H9 (cell line): ENCODE results near the gene POLN. TPM values are rescaled to one million over a fixed set of nuclear protein-coding genes. Genes with fewer than 3 reads are reported as not detected.

Experiments
- DNase-seq: peaks from one replicate; pipeline ENCODE4 v3.0.0-alpha.2; 2017
- H2AFZ ChIP-seq: one replicate; pipeline ENCODE4 v1.6.1; 2013; ENCODE audit warnings: mild to moderate bottlenecking, low read length, control low read depth, moderate library complexity
- H2AK5ac ChIP-seq: 2 replicates; pipeline ENCODE4 v1.6.1; 2013; ENCODE audit warnings: low read length, control low read depth, mixed read lengths; ENCODE audit not compliant: insufficient read length
- H2BK120ac ChIP-seq: one replicate; pipeline ENCODE4 v1.6.1; 2013; ENCODE audit warnings: low read depth, mild to moderate bottlenecking, low read length, control low read depth, inconsistent platforms; ENCODE audit not compliant: poor library complexity, severe bottlenecking
- H2BK12ac ChIP-seq: 2 replicates; pipeline ENCODE4 v1.6.1; 2013; ENCODE audit warnings: low read length, control low read depth, mixed read lengths, low read depth; ENCODE audit not compliant: insufficient read length
- H2BK15ac ChIP-seq: 2 replicates; pipeline ENCODE4 v1.6.1; 2013; ENCODE audit warnings: low read depth, low read length, control low read depth
- H2BK20ac ChIP-seq: one replicate; pipeline ENCODE4 v1.6.1; 2013; ENCODE audit warnings: low read depth, mild to moderate bottlenecking, low read length, control low read depth, inconsistent platforms; ENCODE audit not compliant: poor library complexity, severe bottlenecking
- H2BK5ac ChIP-seq: 2 replicates; pipeline ENCODE4 v1.6.1; 2013; ENCODE audit warnings: low read length, control low read depth, mixed read lengths; ENCODE audit not compliant: insufficient read length
- H3K14ac ChIP-seq: 2 replicates; pipeline ENCODE4 v1.6.1; 2013; ENCODE audit warnings: low read length, control low read depth; ENCODE audit not compliant: insufficient read depth
- H3K18ac ChIP-seq: 2 replicates; pipeline ENCODE4 v1.6.1; 2013; ENCODE audit warnings: low read depth, mild to moderate bottlenecking, mixed read lengths, low read length, control low read depth; ENCODE audit not compliant: insufficient read length
- H3K23ac ChIP-seq: 2 replicates; pipeline ENCODE4 v1.6.1; 2013; ENCODE audit warnings: low read length, control low read depth, mixed read lengths, low read depth; ENCODE audit not compliant: insufficient read length
- H3K23me2 ChIP-seq: 2 replicates; pipeline ENCODE4 v1.6.1; 2013; ENCODE audit warnings: low read depth, mild to moderate bottlenecking, mixed read lengths, low read length, control low read depth; ENCODE audit not compliant: insufficient read length, poor library complexity, severe bottlenecking
- H3K27ac ChIP-seq: 2 replicates; pipeline ENCODE4 v1.5.1; 2013; ENCODE audit warnings: low read length, control low read depth, mixed read lengths, low read depth; ENCODE audit not compliant: insufficient read length
- H3K27me3 ChIP-seq: 2 replicates; pipeline ENCODE4 v1.6.1; 2013; ENCODE audit warnings: low read length, control low read depth, inconsistent platforms; ENCODE audit not compliant: insufficient read depth
- H3K4ac ChIP-seq: 2 replicates; pipeline ENCODE4 v1.6.1; 2013; ENCODE audit warnings: low read depth, mild to moderate bottlenecking, control low read depth, inconsistent platforms, low read length, moderate library complexity
- H3K4me1 ChIP-seq: 2 replicates; pipeline ENCODE4 v1.6.1; 2013; ENCODE audit warnings: low read length, control low read depth, inconsistent platforms; ENCODE audit not compliant: insufficient read depth
- H3K4me2 ChIP-seq: 2 replicates; pipeline ENCODE4 v1.6.1; 2013; ENCODE audit warnings: low read length, control low read depth, mixed read lengths; ENCODE audit not compliant: insufficient read length, insufficient read depth
- H3K56ac ChIP-seq: 2 replicates; pipeline ENCODE4 v1.6.1; 2013; ENCODE audit warnings: low read depth, mild to moderate bottlenecking, mixed read lengths, low read length, control low read depth; ENCODE audit not compliant: insufficient read length
- H3K79me1 ChIP-seq: 2 replicates; pipeline ENCODE4 v1.6.1; 2013; ENCODE audit warnings: low read depth, mild to moderate bottlenecking, moderate library complexity, low read length, control low read depth, inconsistent platforms; ENCODE audit not compliant: insufficient read depth, poor library complexity, severe bottlenecking
- H3K79me2 ChIP-seq: 2 replicates; pipeline ENCODE4 v1.6.1; 2013; ENCODE audit warnings: low read length, control low read depth, inconsistent platforms; ENCODE audit not compliant: insufficient read depth
- H3K9ac ChIP-seq: 2 replicates; pipeline ENCODE4 v1.6.1; 2013; ENCODE audit warnings: low read length, control low read depth, mixed read lengths; ENCODE audit not compliant: insufficient read length; ENCODE audit errors: extremely low read depth
- H3K9me3 ChIP-seq: one replicate; pipeline ENCODE4 v1.6.1; 2013; ENCODE audit warnings: low read depth, low read length, inconsistent platforms; ENCODE audit not compliant: control insufficient read depth
- H3T11ph ChIP-seq: one replicate; pipeline ENCODE4 v1.6.1; 2013; ENCODE audit warnings: mild to moderate bottlenecking, low read length, control low read depth, inconsistent platforms
- H4K20me1 ChIP-seq: one replicate; pipeline ENCODE4 v1.6.1; 2013; ENCODE audit not compliant: control insufficient read depth, insufficient read length, insufficient read depth
- H4K5ac ChIP-seq: 2 replicates; pipeline ENCODE4 v1.6.1; 2013; ENCODE audit warnings: low read depth, mild to moderate bottlenecking, mixed read lengths, low read length, control low read depth; ENCODE audit not compliant: insufficient read length
- H4K8ac ChIP-seq: replicated peaks from 2 replicates; pipeline ENCODE4 v1.6.1; 2013; ENCODE audit warnings: low read length, control low read depth, mixed read lengths, low read depth; ENCODE audit not compliant: insufficient read length
- H4K91ac ChIP-seq: 2 replicates; pipeline ENCODE4 v1.6.1; 2013; ENCODE audit warnings: low read depth, mild to moderate bottlenecking, moderate library complexity, mixed read lengths, low read length, control low read depth; ENCODE audit not compliant: insufficient read length
- H3K27ac Mint-ChIP-seq, 3 experiments: 2 replicates in 2 of 3; 3 replicates in 1 of 3; pipeline ENCODE4 v1.8.0; 2020 to 2021; ENCODE audit warnings: mixed read lengths in 3 of 3, mild to moderate bottlenecking in 1 of 3, moderate library complexity in 1 of 3
- H3K27me3 Mint-ChIP-seq: 2 replicates; pipeline ENCODE4 v1.8.0; 2021; ENCODE audit warnings: low read depth, mild to moderate bottlenecking, moderate library complexity, mixed read lengths
- H3K36me3 Mint-ChIP-seq, 3 experiments: 2 replicates in 2 of 3; 3 replicates in 1 of 3; pipeline ENCODE4 v1.8.0; 2020 to 2021; ENCODE audit warnings: low read depth in 3 of 3, mixed read lengths in 3 of 3; ENCODE audit not compliant: insufficient read depth in 1 of 3
- H3K4me1 Mint-ChIP-seq, 2 experiments: 2 replicates each; pipeline ENCODE4 v1.8.0; 2020; ENCODE audit warnings: mixed read lengths in 2 of 2
- H3K4me3 Mint-ChIP-seq, 2 experiments: 2 replicates in 1 of 2; 3 replicates in 1 of 2; pipeline ENCODE4 v1.8.0; 2020 to 2021; ENCODE audit warnings: mild to moderate bottlenecking in 2 of 2, mixed read lengths in 2 of 2, moderate library complexity in 1 of 2
- H3K9me3 Mint-ChIP-seq, 2 experiments: 2 replicates in 1 of 2; 3 replicates in 1 of 2; pipeline ENCODE4 v1.8.0; 2020; ENCODE audit warnings: mild to moderate bottlenecking in 2 of 2, mixed read lengths in 2 of 2, moderate library complexity in 1 of 2
- WGBS: extraction: QIAGEN DNeasy Blood & Tissue Kit; methylation state at CpG from one replicate; pipeline ENCODE4 v1.1.7; 2013; ENCODE audit warnings: missing lambda C conversion rate, low lambda C conversion rate, mixed read lengths; ENCODE audit not compliant: insufficient read length; ENCODE audit errors: extremely low coverage; 5-methylcytosine and 5-hydroxymethylcytosine counted together
- total RNA-seq: library from RNA; stranded (reverse); gene quantifications from 2 replicates; pipeline ENCODE4 v1.2.1, GENCODE V29; 2021
- TF ChIP-seq, protein P1 (sequence below): fragments of 200-600 bp; sonication (generic); conservative IDR thresholded peaks from 3 replicates; pipeline ENCODE4 v1.8.0; 2021; ENCODE audit warnings: antibody characterized with exemption, mild to moderate bottlenecking

POLN gene
- total RNA-seq, 1 experiment from 2014 or later: 0.74 TPM

- Histone ChIP-seq H3K56ac (no peak overlapping the region), H2BK15ac (no peak overlapping the region), H2BK120ac (no peak overlapping the region), H3K4me2 (no peak overlapping the region), H4K91ac (no peak overlapping the region), H3K23me2 (no peaks in the 10 kb centered on the region), H2BK20ac (no peak overlapping the region), H2AK5ac (no peak overlapping the region), H3K14ac (no peak overlapping the region), H3K4ac (no peak overlapping the region), H4K5ac (no peak overlapping the region), H2BK12ac (no peak overlapping the region), H3K27ac (no peak overlapping the region), H3K9ac (no peak overlapping the region), H4K8ac (no peak overlapping the region), H2AFZ (no peak overlapping the region), H3K23ac (no peak overlapping the region), H3T11ph (no peak overlapping the region), H4K20me1 (no peaks in the 10 kb centered on the region), H3K18ac (no peak overlapping the region), H2BK5ac (no peak overlapping the region), H3K79me2 (no peaks in the 10 kb centered on the region), H3K4me1 (no peaks in the 10 kb centered on the region), H3K27me3 (no peaks in the 10 kb centered on the region), H3K79me1 (no peaks in the 10 kb centered on the region), H3K9me3 (no peaks in the 10 kb centered on the region)
- TF ChIP-seq, protein P1, sequence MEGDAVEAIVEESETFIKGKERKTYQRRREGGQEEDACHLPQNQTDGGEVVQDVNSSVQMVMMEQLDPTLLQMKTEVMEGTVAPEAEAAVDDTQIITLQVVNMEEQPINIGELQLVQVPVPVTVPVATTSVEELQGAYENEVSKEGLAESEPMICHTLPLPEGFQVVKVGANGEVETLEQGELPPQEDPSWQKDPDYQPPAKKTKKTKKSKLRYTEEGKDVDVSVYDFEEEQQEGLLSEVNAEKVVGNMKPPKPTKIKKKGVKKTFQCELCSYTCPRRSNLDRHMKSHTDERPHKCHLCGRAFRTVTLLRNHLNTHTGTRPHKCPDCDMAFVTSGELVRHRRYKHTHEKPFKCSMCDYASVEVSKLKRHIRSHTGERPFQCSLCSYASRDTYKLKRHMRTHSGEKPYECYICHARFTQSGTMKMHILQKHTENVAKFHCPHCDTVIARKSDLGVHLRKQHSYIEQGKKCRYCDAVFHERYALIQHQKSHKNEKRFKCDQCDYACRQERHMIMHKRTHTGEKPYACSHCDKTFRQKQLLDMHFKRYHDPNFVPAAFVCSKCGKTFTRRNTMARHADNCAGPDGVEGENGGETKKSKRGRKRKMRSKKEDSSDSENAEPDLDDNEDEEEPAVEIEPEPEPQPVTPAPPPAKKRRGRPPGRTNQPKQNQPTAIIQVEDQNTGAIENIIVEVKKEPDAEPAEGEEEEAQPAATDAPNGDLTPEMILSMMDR: no peak
- Mint-ChIP-seq H3K36me3 (peaks cover 2 to 8% (median 3%) of the 10 kb centered on the region in 3 experiments), H3K27me3 (no peaks in the 10 kb centered on the region; the same call in none of the 2 replicates), H3K4me3 (no peak overlapping the region), H3K4me1 (no peaks in the 10 kb centered on the region), H3K9me3 (peaks cover 6 to 8% of the 10 kb centered on the region in 2 experiments), H3K27ac (no peak overlapping the region)
- no CpG with 5 or more reads among the region's 2 CpGs for WGBS
- no peak for DNase-seq
These were observed 61.5 kb downstream of the POLN start for GRCh38 chr4:2180410-2180809.
